GM19397 (cell line): ENCODE results near the gene VIPR1.
A peak's percentile ranks its signal among the peaks of the same experiment; 100 is the strongest.
"Not testable (repeated sequence)": the region's sequence is repeated elsewhere in the genome, so short reads cannot be mapped to it uniquely, and the experiment has no call there.

ENCODE experiments used
- ATAC-seq: cut with Tn5 transposase; IDR thresholded peaks from one replicate; pipeline ENCODE4 v1.9.1; 2021; ENCODE audit warnings: mild to moderate bottlenecking, moderate library complexity; ENCODE audit not compliant: unreplicated experiment

VIPR1 gene

DNA sequence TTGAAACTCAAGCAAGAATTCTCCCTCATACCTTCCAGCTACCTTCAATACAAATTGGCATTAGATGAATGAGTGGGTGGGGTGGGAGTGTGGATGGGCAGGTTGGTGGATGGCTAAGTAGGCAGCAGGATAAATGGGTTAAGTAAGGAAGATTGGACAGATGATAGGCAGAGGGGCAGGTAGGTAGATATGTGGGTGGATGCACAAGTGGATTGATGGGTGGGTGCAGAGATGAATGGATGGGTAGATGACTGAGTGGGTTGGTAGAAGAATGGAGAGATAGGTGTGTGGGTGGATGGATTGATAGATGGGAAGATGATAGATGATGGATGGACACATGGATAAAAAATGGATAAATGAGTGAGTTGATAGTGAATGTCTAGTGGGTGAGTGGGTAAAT, 27.6 kb downstream of the VIPR1 start:
- ATAC-seq, result no peak

DNA sequence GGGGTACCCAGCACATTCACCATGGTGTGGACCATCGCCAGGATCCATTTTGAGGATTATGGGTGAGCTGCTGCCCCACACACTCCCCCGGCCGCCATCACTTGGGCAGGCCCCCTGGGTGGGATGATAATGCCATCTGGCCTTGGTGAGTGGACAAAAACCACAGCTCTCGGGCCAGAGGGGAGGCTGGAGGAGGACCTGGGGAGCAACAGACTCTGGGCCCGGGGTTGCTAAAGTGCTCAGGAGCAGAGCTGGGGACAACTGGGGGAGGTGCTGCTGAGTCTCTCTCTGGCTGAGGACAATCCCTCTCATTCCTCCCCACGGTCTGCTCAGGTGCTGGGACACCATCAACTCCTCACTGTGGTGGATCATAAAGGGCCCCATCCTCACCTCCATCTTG, 29.0 kb downstream of the VIPR1 start:
- ATAC-seq, result no peak

DNA sequence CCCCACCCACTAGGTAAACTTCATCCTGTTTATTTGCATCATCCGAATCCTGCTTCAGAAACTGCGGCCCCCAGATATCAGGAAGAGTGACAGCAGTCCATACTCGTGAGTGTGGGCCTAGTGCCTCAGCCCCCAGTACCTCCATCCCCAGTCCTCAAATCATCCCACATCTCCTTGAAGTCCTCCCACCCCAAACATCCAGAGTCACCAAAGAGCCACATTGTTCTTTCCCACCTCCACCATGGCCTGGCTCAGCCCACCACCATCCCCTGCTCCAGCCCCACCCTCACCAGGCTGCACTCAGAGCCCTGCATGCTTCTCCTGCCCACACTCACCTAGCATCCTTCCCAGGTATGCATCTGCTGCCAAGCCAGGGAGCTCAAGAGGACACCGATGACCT, 29.8 kb downstream of the VIPR1 start:
- no peak for ATAC-seq

DNA sequence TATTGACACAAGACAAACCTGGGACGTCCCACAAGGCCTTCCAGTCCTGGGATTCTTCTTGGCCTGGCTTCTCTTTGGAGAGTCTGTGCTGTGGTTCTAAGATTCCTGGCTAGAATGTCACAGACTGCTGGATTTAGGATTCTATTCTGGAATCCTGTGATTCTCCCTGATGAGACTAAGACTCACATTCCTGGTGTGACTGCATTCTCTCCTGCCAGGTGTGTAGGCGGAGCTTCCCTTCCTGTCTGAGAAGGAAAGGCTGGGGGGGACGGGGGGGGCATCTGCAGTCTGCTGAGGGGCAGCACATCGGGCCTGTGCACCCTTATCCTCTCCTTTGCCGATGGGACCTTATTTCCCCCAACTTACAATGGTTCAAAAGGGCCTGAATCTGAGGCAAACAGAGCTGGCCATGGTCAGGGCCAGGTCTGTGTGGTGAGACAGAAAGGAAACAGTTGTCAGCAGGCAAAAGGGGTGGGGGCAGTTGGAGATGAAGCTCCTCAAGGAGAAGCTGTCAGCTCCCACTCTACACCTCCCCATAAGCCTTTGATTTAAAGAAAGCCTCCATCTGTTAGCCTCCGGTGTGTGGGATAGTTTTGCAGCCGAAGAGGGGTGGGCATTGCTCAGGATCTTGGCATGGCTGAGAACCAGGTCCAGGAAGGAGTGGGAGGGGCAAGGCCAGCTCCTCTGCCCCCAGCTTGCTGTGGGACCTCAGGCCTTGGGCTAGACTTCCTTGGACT, 30.9 kb downstream of the VIPR1 start:
- no peak for ATAC-seq

DNA sequence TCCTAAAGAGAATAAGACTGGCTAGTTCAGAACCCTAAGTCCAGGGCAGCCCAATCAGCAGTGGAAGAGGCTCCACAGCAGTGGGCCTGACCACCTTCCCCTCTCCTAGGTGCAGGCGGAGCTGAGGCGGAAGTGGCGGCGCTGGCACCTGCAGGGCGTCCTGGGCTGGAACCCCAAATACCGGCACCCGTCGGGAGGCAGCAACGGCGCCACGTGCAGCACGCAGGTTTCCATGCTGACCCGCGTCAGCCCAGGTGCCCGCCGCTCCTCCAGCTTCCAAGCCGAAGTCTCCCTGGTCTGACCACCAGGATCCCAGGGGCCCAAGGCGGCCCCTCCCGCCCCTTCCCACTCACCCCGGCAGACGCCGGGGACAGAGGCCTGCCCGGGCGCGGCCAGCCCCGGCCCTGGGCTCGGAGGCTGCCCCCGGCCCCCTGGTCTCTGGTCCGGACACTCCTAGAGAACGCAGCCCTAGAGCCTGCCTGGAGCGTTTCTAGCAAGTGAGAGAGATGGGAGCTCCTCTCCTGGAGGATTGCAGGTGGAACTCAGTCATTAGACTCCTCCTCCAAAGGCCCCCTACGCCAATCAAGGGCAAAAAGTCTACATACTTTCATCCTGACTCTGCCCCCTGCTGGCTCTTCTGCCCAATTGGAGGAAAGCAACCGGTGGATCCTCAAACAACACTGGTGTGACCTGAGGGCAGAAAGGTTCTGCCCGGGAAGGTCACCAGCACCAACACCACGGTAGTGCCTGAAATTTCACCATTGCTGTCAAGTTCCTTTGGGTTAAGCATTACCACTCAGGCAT, 33.7 kb downstream of the VIPR1 start:
- no peak for ATAC-seq

DNA sequence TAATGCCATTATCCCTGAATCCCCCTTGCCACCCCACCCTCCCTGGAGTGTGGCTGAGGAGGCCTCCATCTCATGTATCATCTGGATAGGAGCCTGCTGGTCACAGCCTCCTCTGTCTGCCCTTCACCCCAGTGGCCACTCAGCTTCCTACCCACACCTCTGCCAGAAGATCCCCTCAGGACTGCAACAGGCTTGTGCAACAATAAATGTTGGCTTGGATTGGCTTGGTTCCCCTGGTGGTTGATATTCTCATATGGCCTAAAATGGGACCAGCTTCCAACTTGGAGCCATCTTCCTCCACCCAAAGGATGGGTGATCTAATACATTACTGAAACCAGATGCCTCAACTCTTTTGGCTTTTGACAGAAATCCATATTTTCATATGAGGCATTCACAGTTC, 34.9 kb downstream of the VIPR1 start:
- no peak for ATAC-seq

DNA sequence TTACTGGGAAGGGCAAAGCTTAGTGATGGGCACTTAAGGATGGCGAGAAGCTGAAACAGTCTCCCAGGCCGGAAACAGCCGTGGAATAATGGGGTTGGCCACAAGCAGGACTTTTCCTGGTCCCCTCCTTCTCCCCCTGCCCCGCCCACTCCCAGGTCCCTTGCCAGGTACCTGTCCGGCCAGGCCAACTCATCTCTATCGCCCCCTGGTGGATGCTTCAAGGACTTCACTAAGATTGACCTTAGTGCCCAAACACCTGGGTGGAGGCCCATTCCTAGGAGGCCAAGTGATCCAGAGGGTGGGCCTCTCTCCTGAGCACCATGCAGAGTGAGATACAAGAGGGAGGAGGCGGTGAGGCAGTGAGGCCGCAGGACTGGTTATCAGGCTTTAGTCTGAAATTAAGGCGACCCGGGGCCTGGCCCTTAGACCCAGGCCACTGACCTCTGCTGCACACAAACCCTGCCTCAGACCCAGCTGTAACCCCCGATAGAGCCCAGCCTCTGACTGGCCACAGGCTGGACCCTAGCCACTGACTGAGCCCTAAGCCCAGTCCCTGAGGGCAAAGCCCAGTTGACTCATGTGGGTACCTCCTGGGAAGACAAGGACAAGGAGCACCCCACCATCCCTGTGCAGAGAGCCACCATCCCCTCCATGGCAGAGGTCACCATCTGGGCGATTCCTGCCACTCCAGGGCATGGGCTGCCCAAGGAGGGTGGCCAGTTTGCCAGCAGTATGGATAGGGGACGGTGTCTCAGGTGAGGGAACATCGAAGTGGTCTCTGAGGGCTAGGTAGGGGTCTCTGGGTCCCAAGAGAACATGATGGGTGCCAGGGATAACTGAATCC, 37.6 kb downstream of the VIPR1 start:
- ATAC-seq, result no peak

DNA sequence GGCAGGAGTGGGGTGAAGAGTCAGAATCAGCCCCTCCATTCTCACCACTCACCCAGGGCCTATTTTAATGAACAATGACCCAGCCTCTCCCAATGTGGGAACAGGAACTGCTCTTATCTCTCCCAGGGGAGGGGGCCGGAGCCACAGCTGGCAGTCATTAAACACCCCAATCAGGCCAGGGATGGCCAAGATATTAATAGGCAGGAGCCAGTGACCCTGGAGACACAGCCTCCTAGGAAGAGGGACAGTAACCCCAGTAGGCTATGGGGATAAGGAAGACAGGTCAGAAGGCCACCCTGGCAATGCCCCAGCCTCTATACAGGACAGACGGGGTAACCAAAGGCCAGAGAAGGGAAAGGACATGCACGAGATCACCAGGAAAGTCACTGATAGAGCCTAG, 38.6 kb downstream of the VIPR1 start:
- no peak for ATAC-seq

DNA sequence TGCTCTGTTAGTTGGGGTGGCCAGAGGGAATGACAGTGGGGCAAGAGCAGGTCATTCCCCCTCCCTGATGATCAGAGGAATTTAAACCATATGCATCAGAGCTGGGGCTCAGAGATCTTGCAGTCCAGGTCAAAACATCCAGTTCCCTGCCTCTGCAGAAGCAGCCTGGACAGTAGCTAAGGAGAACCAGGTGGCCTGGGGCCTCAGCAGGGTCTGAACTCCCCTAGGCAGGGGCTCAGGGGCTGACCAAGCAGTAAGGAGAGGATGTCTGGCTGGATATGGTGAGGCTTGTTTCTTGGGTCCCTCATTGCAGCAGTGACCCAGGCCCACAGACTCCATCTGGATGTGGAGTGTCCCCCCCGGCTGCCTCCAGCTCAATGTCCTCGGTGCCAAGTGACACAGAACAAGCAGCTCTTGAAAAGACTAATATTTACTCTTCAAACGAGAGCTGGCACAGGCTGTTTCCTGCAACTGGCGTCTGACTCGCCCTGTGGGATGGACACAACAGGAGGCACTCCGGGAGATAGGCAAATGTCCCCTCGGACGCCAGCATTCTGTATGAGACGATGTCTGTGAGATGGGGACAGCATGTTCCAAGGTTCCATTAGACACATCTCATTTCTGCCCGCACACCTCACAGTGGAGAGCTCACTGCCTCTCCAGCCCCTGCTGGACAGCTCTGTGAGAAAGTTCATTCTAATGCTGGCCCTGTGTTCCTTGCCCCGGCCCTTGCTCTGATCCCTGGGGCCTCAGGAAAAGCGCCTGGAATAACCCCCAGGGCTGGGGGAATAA, 42.2 kb downstream of the VIPR1 start:
- ATAC-seq, result no peak

DNA sequence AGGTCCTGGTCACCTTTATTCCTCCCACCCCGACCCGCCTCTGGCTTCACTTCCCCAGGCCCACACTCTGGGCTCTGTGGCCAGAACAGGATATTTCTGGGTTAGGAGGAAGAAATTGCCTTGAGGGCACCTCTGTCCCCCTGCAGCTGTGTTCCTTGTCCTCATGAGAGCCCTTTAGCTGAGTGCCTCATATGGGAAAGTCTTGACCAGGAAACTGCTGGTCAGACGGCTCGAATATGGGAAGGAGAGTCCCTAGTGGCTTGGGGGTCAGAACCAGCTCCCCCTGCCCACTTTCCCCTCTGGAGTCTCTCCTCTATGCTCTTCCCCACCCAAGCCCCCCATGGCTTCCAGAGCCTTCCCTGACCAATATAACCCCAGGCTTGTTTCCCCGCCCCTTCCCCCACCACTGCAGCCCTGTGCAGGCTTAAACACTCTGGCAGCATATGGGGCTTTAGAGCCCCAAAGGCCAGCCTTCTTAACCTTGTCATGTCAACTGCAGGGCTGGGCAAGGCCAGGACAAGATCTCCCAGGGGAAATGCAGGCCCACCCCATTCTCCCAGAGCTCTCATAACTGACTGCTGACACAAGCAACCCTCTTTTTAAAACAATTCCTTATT, 42.9 kb downstream of the VIPR1 start:
- no peak for ATAC-seq

DNA sequence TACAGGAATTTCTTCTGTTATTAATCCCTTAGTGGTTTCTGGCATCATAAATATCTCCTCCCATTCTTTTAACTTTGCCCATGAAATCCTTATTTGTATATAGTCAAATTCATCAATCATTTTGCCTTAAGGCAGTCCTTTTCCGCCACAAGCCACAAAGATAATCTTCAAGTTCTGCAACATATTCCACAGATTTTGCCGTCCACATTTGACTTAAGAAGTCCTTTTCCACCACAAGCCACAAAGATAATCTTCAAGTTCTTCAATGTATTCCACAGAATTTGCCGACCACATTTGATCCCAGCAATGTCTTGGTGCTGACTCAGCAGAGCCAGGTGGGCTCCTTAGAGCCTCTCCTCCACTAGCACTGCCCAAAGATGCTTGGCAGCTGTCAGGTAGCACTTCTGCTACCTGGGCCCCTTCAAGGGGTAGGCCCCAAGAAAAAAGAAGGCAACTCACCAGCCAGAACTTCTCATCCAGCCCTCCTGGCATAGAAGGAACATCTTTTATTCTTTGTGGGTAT, 44.3 kb downstream of the VIPR1 start:
- ATAC-seq, result no peak

DNA sequence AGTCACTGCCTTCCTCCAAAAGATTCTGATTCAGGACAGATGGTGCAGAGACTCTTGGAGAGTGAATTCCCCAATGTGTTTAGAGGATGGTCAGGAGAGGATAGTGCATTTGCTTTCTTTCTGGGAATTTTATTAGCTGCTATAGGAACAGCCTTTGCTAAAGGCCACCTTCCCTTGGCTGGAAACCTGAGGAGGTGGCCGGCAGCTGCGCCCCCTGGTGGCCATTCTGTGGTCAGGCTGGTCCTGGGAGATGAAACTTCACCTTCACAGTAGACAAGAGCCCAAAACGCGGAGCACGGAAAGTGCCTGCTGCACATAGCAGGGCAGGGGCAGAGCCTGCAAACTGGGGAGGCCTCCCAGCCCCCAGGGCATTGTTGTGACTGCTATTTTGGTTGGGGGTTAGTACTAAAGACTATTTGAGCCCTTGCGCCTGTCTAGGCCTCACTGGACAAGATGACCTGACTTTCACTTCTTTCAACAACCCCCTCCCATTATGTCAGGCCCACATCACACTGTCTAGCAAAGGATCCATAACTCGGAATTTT, 45.0 kb downstream of the VIPR1 start:
- no peak for ATAC-seq

DNA sequence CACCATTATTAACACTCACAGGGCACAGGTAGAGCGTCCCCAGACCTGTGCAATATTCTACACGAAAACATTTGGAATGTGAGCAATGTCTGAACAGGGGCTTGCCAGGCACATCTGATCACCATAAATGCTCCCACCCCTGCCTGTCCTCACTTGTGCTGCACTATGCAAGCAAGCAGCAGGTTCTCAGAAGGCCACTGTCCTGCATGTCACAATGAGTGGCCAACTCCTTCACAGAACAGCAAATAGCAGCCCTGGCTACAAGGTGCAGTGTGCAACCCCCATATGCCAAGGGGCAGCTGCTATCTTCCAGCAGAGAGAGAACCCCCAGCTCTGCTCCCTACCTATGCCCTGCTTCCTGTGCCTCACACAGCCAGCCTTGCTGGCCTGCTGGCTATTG, 46.7 kb downstream of the VIPR1 start:
- ATAC-seq, result no peak

DNA sequence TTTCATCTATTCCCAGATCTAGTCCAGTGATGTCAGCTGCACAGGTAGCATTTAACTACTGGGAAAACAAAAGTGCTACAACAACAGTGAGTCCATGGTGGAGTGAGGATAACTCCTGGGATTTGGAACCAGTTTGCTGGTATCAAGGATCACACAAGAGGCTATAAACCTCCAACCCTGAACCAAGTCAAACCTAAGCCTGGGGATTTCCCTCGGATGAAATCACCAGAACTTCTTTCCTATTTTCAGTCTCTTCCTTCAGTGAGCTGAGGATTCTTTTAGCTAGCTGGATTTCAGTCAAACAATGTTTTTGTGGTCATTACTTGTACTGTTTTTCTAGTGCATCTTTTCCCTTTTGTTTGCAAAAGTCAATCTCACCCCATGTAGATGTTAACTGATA, 47.8 kb downstream of the VIPR1 start:
- no peak for ATAC-seq

DNA sequence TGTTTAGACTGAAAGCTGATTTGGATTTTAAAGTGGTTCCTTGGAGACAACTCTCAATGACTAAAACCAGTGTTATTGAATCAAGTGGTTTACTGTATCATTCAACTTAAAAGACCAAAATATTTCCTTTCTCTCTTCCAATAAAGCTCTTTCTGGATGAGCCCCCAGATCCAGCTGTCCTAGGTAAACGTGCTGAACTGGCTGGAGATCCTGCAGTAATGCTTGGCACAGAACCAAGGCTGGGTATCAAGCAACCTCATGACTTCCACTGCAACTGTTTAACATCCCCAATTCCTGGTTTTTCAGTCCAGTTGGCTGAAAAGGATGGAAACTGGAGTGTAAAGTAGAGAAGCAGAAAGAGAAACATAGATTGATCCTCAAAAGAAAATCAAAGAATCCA, 50.4 kb downstream of the VIPR1 start:
- ATAC-seq, result no peak

DNA sequence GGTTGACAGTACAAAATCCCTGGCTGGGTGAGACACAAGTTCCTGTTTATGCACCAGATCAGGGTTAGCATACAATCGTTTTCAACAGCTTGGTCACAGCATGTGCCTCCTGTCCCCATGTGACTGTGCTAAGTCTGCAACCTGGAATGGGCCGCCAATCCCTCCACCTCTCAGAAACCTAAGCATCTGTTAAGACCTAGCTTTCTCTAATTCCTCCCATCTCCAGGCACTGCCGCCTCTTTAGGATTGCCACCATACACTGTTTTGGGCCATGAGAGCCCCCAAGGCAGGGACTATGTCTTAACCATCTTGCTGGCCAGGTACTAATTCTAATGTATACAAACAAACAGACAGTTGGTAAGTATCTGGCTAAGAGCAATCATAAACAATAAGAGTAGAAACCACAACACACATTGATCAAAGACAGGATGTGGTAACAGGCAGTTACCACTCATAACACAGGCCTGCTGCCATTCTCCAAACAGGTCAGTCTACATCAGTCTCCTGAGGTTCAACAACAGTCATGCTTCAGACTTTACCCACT, 53.7 kb downstream of the VIPR1 start:
- ATAC-seq, result peak; percentile 82

DNA sequence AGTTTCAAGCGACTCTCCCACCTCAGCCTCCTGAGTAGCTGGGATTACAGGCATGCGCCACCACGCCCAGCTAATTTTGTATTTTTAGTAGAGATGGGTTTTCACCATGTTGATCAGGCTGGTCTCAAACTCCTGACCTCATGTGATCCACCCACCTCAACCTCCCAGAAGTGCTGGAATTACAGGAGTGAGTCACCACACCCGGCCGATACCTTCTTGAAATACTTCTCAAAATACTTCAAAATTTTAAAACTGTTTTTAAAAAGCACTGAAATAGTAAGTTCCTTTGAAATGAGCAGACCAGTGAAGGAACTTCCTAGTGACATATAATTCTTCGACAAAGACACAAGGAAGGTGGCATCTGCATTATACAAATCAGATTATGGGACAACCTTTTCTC, 54.4 kb downstream of the VIPR1 start:
- ATAC-seq, result not testable (repeated sequence)

DNA sequence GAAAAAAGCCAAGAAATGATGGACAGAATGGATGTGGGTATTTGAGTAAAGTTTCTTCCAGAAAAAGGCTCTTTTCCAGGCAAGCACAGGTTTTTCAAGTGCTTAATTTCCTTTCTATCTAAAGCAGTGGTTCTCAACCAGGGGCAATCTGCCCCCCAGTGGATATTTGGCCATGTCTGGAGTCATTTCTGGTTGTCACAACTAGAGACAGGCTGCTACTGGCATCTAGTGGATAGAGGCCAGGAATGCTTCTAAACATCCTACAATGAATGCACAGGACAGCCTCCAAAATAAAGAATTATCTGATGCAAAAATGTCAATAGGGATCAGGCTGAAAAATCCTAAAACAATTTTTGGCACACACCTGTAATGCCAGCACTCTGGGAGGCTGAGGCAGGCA, 55.4 kb downstream of the VIPR1 start:
- ATAC-seq, result no peak

DNA sequence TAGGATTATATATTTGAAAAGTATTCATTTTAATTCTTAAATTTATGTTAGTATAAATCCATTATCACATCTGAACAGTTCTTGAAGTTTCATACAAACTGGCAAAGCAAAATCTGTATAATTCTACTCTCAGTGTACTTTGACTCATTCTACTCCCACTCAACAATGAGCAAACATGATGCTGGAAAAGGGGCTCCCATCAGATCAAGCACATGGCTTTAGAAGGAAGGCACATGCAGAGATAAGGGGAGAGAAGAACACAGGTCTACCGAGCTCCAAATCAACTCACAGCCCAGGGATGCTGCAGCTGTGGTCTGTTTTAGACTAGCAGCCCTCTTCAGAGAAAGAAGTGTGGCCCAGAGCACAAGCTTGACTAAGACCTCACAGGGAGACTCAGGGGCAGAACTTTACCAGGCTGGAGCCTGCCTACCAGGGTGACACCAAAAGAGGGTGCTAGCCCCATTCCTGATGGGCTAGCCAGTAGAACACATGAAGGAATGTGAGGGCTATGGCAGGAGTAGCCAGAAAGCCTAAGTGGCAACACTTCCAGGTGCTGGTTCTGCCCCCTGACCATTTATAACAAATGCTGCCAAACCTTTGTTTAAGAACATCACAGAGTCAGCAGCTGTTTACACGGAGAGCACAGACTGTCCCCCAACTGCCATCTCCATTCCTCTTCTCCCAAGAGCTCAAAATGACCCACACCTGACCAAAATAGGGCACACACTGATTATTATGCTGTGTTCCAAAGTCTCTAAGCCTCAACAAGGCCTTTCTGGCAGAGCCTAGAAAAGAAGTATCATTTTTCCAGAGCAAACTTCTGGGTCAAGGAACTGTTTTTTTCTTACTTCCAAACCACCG, 59.8 kb downstream of the VIPR1 start:
- no peak for ATAC-seq
